AML-193 (cell line): ENCODE results near the gene SLC5A4.

Source experiments
- DNase-seq, 2 experiments: peaks; one replicate each; lab custom pipeline; 2025; lab: John Stamatoyannopoulos, UW

SLC5A4 gene

GRCh38 chr22:32232191-32232830, 22.8 kb downstream of the SLC5A4 start:
- no peak for DNase-seq

- no peak for DNase-seq
Observed at GRCh38 chr22:32226326-32227104, 28.6 kb downstream of the SLC5A4 start.

DNA sequence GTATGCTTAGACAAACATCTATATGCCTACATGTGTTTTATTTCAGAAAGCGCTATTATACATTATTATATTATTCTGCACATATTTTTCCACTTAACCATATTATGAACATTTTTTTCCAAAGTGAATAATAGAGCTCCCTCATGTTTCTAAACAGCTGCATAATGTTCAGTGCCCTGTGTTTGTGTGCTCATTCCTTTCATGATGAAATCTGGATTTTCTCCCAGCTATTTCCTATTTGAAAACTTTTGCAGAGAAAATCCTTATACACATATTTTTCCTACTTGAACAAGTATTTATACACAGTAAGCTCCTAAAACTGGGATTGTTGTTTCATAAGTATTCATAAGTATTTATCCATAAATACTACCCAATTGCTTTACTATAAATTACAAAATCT, 32.2 kb downstream of the SLC5A4 start:
- no peak for DNase-seq

DNA sequence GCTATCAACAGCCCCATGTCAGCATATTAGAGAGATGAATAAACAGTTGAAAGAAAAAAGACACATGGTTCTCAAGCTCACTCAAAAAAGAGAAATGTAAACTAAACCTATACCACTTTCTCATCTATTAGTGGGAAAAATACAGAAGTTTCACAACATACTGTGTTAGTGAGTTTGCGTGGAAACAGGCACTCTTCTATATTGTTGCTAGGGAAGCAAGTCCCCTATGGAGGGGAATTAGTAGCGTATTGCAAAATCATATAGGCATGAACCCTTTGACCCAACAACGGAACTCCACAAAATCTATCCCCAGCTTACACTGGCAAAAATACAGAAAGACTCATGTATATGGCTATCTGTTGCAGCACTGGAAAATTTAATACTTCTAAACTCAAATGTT, 36.1 kb downstream of the SLC5A4 start:
- peak; percentile 90 to 92 for DNase-seq

GRCh38 chr22:32218470-32218869, 36.7 kb downstream of the SLC5A4 start:
- DNase-seq: peak; percentile 86 to 88

DNA sequence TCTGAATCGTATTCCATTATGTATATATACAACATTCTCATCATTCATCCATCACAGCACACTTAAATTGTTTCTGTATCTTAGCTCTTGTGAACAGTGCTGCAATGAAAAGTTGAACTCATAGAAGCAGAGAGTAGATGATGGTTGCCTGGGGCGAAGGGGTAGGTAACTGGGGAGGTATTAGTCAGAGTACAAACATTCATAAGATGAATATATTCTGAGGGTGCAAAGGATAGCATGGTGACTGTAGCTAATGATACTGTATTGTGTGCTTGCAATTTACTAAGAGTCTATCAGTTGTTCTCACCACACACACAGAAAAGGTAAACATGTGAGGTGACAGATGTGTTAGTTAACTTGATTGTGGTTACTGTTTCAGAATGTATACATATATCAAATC, 37.7 kb downstream of the SLC5A4 start:
- no peak for DNase-seq

DNA sequence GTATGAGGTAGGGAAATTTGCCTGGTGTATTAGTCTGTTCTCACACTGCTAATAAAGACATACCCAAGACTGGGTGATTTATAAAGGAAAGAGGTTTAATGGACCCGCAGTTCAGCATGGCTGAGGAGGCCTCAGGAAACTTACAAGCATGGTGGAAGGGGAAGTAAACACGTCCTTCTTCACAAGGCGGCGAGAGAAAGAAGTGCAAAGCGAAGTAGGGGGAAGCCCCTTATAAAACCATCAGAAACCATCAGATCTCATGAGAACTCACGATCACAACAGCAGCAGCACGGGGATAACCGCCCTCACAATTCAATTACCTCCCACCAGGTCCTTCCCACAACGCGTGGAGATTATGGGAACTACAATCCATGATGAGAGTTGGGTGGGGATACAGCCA, 38.2 kb downstream of the SLC5A4 start:
- no peak for DNase-seq

DNA sequence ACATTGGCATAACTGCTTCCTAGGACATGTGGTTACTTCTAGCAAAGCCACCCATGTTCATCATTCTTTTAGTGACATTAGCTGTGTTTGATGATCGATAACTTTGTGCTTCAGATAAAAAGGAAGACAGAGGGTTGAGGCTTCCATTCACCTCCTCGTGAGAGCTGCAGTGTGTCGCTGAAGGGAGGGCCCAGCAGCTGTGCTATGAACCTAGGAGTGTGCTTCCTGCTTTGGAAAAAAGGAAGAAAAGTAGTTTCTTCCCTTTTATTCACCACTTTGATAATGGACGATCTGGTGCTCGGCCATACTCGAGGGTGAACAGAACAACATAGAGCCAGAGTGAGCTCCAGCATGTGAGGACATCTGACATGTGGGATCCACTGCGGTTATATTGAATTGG, 44.1 kb downstream of the SLC5A4 start:
- DNase-seq: no peak

- DNase-seq: no peak
Observed at GRCh38 chr22:32208681-32209080, 46.5 kb downstream of the SLC5A4 start.

- DNase-seq: no peak
Observed at GRCh38 chr22:32207971-32208480, 47.1 kb downstream of the SLC5A4 start.

DNA sequence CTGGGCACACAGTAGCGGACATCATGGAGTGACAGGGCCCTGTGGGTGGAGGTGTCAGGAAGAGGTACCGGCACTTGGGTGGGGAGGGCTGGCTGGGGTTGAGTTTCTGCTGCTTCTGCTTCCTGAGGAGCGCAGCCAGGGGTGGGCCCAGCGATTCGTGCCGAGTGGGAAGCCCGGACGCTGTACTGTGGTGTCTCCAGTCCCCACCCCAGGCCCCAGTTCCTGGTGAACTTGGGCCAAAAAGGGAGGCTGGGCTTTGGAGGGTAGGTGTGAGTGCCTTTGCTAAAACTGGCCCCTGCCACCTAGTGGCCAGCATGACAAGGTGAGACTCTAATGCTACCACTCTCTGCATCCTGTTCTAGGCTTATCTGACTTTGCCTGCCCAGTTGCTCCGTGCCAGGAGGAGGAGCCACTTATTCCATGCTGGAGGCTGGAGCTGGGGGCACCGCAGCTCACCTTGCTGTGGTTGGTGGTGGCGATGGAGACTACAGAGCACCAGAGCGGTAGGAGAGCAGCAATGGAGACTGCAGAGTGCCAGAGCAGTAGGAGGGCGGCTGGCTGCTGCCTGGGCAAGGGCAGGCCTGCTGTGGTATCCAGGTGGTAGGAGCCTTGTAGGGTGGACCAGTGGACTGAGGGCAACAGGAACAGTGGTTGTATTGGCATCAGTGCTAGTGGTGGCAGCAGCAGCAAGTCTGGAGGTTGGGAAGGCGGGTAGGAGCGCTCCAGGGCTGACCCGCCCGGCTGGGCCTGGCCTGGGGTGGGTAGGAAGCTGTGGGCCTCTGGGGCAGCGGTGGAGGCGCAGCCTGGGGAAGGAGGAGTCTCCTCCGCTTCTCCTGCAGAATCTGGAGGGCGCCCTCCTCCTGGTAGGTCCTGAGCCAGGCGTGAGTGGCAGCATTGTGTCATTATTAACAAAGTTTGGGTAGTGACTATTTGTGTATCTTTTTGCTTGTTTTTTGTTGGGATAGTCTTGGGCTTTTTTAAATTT, 48.1 kb downstream of the SLC5A4 start:
- DNase-seq: peak; percentile 26 to 39

GRCh38 chr22:32205974-32206773, 49.0 kb downstream of the SLC5A4 start:
- no peak for DNase-seq

DNA sequence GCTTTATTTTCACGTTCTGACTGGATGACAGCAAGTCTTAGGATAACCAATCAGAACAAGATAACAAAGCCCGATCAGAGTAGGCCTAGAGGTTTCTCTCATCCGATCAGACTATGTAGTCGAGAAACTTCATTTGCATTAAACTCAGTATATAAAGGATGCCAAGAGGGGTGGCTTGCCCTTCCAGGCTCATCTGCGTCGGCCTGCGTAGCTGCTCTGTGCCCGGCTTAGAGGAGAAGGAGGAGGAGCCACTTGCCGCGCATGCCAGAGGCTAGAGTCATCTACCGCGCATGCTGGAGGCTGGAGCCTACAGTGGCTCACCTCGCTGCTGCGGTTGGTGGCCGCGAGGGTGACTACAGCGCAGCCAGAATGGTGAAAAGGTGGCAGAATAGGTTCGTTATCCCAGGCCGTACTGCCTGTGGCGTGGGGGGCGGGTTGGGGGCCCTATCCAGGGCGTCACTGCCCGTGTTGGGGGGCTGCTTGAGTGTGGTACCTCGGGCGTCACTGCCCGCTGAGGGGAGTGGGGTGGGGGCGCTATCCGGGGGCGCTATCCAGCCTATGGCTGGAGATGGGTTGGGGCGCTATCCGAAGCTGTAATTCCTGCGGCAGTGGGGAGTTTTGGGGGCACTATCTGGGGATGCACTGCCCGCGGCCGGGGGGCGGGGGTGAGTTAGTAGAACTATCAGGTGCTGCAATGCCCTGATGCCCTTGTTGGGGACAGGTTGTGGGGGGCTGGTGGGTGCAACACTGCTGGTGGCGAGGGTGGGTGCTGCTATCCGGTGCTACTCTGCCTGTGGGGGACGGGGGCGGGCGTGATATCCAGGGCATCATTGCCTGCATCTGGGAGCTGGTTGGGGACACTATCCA, 50.1 kb downstream of the SLC5A4 start, which contains the start of gene RFPL2:
TSS of gene RFPL2 (minus strand) at position 218 of the 867 bp plus-strand sequence. CDS start 2,622 bp downstream, outside the sequence.
- no peak for DNase-seq

- DNase-seq: no peak
Observed at GRCh38 chr22:32204040-32204855, 50.9 kb downstream of the SLC5A4 start.

- DNase-seq: no peak
Observed at GRCh38 chr22:32203181-32204039, 51.7 kb downstream of the SLC5A4 start.

GRCh38 chr22:32202539-32203180, 52.5 kb downstream of the SLC5A4 start:
- DNase-seq: peak; percentile 36 to 73

GRCh38 chr22:32202161-32202538, 53.0 kb downstream of the SLC5A4 start:
- no peak for DNase-seq

DNA sequence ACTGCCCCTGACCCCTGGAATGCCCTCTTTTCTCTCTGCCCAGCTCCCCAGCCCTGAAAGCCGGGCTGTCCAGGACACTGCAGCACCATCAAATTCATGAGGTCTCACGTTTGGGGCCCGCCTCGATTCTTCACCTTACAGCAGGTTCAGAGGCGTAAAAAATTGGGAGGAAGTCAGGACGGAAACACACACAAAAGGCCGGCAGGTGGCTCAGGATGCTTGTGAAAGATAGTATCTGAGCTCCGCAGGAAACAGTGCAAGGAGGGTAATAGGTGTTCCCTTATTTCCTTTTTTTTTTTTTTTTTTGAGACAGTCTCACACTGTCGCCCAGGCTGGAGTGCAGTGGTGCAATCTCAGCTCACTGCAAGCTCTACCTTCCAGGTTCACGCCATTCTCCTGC, 54.4 kb downstream of the SLC5A4 start:
- no peak for DNase-seq
